HepG2 (cell line): ENCODE measurements around the gene UBE2J1. TPM values are rescaled to one million over a fixed set of nuclear protein-coding genes. Genes with fewer than 3 reads are reported as not detected.

ENCODE experiments used
- CAMTA2 ChIP-seq: sonication (generic); formaldehyde crosslinking; IDR thresholded peaks from 2 replicates; pipeline ENCODE4 v1.4.0; 2020; ENCODE audit warnings: mild to moderate bottlenecking, missing genetic modification reagents, borderline replicate concordance
- KDM2A ChIP-seq: sonication (generic); formaldehyde crosslinking; IDR thresholded peaks from 2 replicates; pipeline ENCODE4 v1.4.0; 2020; ENCODE audit warnings: low read depth, missing genetic modification reagents, borderline replicate concordance
- MEIS1 ChIP-seq: sonication (generic); formaldehyde crosslinking; IDR thresholded peaks from 2 replicates; pipeline ENCODE4 v1.9.0; 2021; ENCODE audit warnings: mild to moderate bottlenecking, missing genetic modification reagents, moderate library complexity, borderline replicate concordance
- MTA3 ChIP-seq: sonication (generic); formaldehyde crosslinking; IDR thresholded peaks from 2 replicates; pipeline ENCODE4 v1.4.0; 2020; ENCODE audit warnings: missing genetic modification reagents
- MYPOP ChIP-seq: sonication (generic); formaldehyde crosslinking; IDR thresholded peaks from 2 replicates; pipeline ENCODE4 v1.8.1; 2023; ENCODE audit warnings: mild to moderate bottlenecking, moderate library complexity, missing genetic modification reagents
- NFRKB ChIP-seq: fragments of 450-650 bp; IDR thresholded peaks from 2 replicates; pipeline ENCODE4 v1.6.1; 2017
- SALL2 ChIP-seq: sonication (generic); formaldehyde crosslinking; IDR thresholded peaks from 2 replicates; pipeline ENCODE4 v1.8.1; 2023; ENCODE audit warnings: mild to moderate bottlenecking, missing genetic modification reagents, inconsistent platforms
- SMAD3 ChIP-seq: sonication (generic); formaldehyde crosslinking; IDR thresholded peaks from 2 replicates; pipeline ENCODE4 v1.4.0; 2020; ENCODE audit warnings: missing genetic modification reagents
- XRCC5 ChIP-seq: fragments of 200-400 bp; formaldehyde crosslinking; optimal IDR thresholded peaks from 2 replicates; pipeline ENCODE3; 2017; ENCODE audit warnings: mild to moderate bottlenecking, low read length
- ZC3H4 ChIP-seq: sonication (generic); formaldehyde crosslinking; IDR thresholded peaks from 2 replicates; pipeline ENCODE4 v1.4.0; 2020; ENCODE audit warnings: missing genetic modification reagents, borderline replicate concordance
- ZFAT ChIP-seq: sonication (generic); formaldehyde crosslinking; conservative IDR thresholded peaks from 2 replicates; pipeline ENCODE4 v1.8.1; 2023; ENCODE audit warnings: missing genetic modification reagents, inconsistent platforms
- ZFP91 ChIP-seq: sonication (generic); formaldehyde crosslinking; IDR thresholded peaks from 2 replicates; pipeline ENCODE4 v1.9.0; 2022; ENCODE audit warnings: missing genetic modification reagents, mild to moderate bottlenecking, borderline replicate concordance
- ZMYM4 ChIP-seq: sonication (generic); formaldehyde crosslinking; IDR thresholded peaks from 2 replicates; pipeline ENCODE4 v1.8.1; 2023; ENCODE audit warnings: mild to moderate bottlenecking, missing genetic modification reagents
- ZNF180 ChIP-seq: sonication (generic); formaldehyde crosslinking; IDR thresholded peaks from 2 replicates; pipeline ENCODE4 v1.4.0; 2020; ENCODE audit warnings: low read depth, missing genetic modification reagents, borderline replicate concordance
- ZNF646 ChIP-seq: sonication (generic); formaldehyde crosslinking; IDR thresholded peaks from 2 replicates; pipeline ENCODE4 v1.9.0; 2021; ENCODE audit warnings: mild to moderate bottlenecking, missing genetic modification reagents
- polyA plus RNA-seq, 8 experiments: library from polyadenylated mRNA; depleted of rRNA in 3 of 8; stranded (reverse) in 7 of 8; unstranded in 1 of 8; fragments of >200 nt; fragmentation: Illumina TruSeq in 4 of 8; extraction: Trizol in 4 of 8; gene quantifications; 2 replicates each; pipeline versions ENCODE4 v1.2.1 to v1.2.3, GENCODE V29; 2011 to 2016; ENCODE audit warnings: low read depth in 4 of 8, missing spikeins in 1 of 8, mixed read lengths in 1 of 8; ENCODE audit not compliant: insufficient read depth in 1 of 8
- total RNA-seq, 5 experiments: library from RNA; depleted of rRNA; stranded (reverse); fragments of >200 nt; fragmentation: Illumina TruSeq; extraction: Trizol; gene quantifications; 2 replicates each; pipeline ENCODE4 v1.2.3, GENCODE V29; 2016; ENCODE audit warnings: low read depth in 1 of 5
- TF ChIP-seq, protein P1 (sequence below): sonication (generic); formaldehyde crosslinking; IDR thresholded peaks from 2 replicates; pipeline ENCODE4 v1.8.0; 2022; ENCODE audit warnings: mild to moderate bottlenecking, missing genetic modification reagents, moderate library complexity
- TF ChIP-seq, protein P2 (sequence below): sonication (generic); formaldehyde crosslinking; IDR thresholded peaks from 2 replicates; pipeline ENCODE4 v1.5.1; 2020; ENCODE audit warnings: mild to moderate bottlenecking, missing genetic modification reagents, moderate library complexity

Gene UBE2J1
- total and polyA plus RNA-seq, 2 of the 13 experiments (the other 11 are each of a cell fraction or from before 2014, with no cell fraction given), result 19.3 to 24.6 TPM

DNA sequence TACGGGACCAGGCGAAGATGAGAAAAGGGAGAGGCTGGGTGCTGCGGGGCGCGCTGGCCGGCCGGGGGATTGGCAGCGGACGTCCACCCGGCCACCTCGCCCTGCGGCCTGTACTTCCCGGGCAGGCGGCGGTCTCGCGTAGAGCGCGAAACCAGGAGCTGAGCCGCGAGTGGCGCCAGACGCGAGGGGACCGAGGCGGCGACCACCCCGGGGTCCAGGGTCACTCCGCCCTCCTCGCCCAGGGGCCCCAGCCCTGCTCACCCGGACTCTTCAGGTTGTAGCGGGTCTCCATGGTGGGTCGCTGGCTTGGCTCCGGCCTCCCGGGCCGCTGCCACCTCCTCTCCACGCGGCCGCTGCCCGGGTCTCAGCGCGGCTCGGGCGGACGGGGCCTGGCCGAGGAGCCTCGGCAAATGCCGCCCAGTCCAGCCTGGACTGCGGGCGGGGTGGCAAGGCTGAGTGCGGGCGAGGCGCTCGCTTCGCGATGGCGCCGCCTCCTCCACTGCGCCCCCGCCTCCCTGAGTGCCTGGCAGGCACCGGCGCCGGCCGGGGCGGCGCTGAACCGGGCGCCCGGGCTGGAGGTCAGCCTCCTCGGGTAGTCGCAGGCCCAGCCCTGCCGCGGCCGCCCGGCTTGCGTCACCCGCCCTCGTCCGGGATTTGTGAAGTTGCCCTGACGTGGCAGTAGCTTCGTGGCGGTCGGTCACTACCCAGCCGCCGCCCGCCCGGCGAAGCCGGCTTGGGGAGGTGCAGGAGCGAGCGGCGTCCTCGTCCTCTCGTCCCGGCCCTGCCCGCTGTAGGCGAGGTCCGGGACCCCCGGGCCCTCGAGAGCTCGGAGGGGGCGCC lies at the start of gene UBE2J1 (continued):
- TF ChIP-seq ZNF646 (0 out of 2 replicates have a peak, but pooled peaks have one; percentile 28), MYPOP (CRISPR knock-in tag) (no peak), ZC3H4 (CRISPR knock-in tag) (no peak), ZNF180 (CRISPR knock-in tag) (no peak; the same call in 1 of the 2 replicates), KDM2A (CRISPR knock-in tag) (0 out of 2 replicates have a peak, but pooled peaks have one; percentile 17), ZMYM4 (CRISPR knock-in tag) (peak; percentile 77), SMAD3 (CRISPR knock-in tag) (peak; percentile 40; the same call in 1 of the 2 replicates), MEIS1 (CRISPR knock-in tag) (no peak), XRCC5 (peak; percentile 38), SALL2 (peak; percentile 61; the same call in 1 of the 2 replicates), CAMTA2 (CRISPR knock-in tag) (peak; percentile 21; the same call in 1 of the 2 replicates), ZFAT (CRISPR knock-in tag) (peak; percentile 83; the same call in 1 of the 2 replicates), ZFP91 (peak; percentile 92), MTA3 (CRISPR knock-in tag) (no peak), NFRKB (no peak)
- TF ChIP-seq, protein P1, sequence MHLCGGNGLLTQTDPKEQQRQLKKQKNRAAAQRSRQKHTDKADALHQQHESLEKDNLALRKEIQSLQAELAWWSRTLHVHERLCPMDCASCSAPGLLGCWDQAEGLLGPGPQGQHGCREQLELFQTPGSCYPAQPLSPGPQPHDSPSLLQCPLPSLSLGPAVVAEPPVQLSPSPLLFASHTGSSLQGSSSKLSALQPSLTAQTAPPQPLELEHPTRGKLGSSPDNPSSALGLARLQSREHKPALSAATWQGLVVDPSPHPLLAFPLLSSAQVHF, result 0 out of 2 replicates have a peak, but pooled peaks have one; percentile 58
- TF ChIP-seq, protein P2, sequence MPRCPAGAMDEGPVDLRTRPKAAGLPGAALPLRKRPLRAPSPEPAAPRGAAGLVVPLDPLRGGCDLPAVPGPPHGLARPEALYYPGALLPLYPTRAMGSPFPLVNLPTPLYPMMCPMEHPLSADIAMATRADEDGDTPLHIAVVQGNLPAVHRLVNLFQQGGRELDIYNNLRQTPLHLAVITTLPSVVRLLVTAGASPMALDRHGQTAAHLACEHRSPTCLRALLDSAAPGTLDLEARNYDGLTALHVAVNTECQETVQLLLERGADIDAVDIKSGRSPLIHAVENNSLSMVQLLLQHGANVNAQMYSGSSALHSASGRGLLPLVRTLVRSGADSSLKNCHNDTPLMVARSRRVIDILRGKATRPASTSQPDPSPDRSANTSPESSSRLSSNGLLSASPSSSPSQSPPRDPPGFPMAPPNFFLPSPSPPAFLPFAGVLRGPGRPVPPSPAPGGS (CRISPR knock-in tag), result peak; percentile 86; the same call in 1 of the 2 replicates
